H9 (cell line): ENCODE data around the gene RABGEF1. TPM values are rescaled to one million over a fixed set of nuclear protein-coding genes. Genes with fewer than 3 reads are reported as not detected.

Experiments used
- DNase-seq: peaks from one replicate; pipeline ENCODE4 v3.0.0-alpha.2; 2017
- H2AFZ ChIP-seq: one replicate; pipeline ENCODE4 v1.6.1; 2013; ENCODE audit warnings: mild to moderate bottlenecking, low read length, control low read depth, moderate library complexity
- H2AK5ac ChIP-seq: 2 replicates; pipeline ENCODE4 v1.6.1; 2013; ENCODE audit warnings: low read length, control low read depth, mixed read lengths; ENCODE audit not compliant: insufficient read length
- H2BK120ac ChIP-seq: one replicate; pipeline ENCODE4 v1.6.1; 2013; ENCODE audit warnings: low read depth, mild to moderate bottlenecking, low read length, control low read depth, inconsistent platforms; ENCODE audit not compliant: poor library complexity, severe bottlenecking
- H2BK12ac ChIP-seq: 2 replicates; pipeline ENCODE4 v1.6.1; 2013; ENCODE audit warnings: low read length, control low read depth, mixed read lengths, low read depth; ENCODE audit not compliant: insufficient read length
- H2BK15ac ChIP-seq: 2 replicates; pipeline ENCODE4 v1.6.1; 2013; ENCODE audit warnings: low read depth, low read length, control low read depth
- H2BK20ac ChIP-seq: one replicate; pipeline ENCODE4 v1.6.1; 2013; ENCODE audit warnings: low read depth, mild to moderate bottlenecking, low read length, control low read depth, inconsistent platforms; ENCODE audit not compliant: poor library complexity, severe bottlenecking
- H2BK5ac ChIP-seq: 2 replicates; pipeline ENCODE4 v1.6.1; 2013; ENCODE audit warnings: low read length, control low read depth, mixed read lengths; ENCODE audit not compliant: insufficient read length
- H3K14ac ChIP-seq: 2 replicates; pipeline ENCODE4 v1.6.1; 2013; ENCODE audit warnings: low read length, control low read depth; ENCODE audit not compliant: insufficient read depth
- H3K18ac ChIP-seq: 2 replicates; pipeline ENCODE4 v1.6.1; 2013; ENCODE audit warnings: low read depth, mild to moderate bottlenecking, mixed read lengths, low read length, control low read depth; ENCODE audit not compliant: insufficient read length
- H3K23ac ChIP-seq: 2 replicates; pipeline ENCODE4 v1.6.1; 2013; ENCODE audit warnings: low read length, control low read depth, mixed read lengths, low read depth; ENCODE audit not compliant: insufficient read length
- H3K23me2 ChIP-seq: 2 replicates; pipeline ENCODE4 v1.6.1; 2013; ENCODE audit warnings: low read depth, mild to moderate bottlenecking, mixed read lengths, low read length, control low read depth; ENCODE audit not compliant: insufficient read length, poor library complexity, severe bottlenecking
- H3K27ac ChIP-seq: 2 replicates; pipeline ENCODE4 v1.5.1; 2013; ENCODE audit warnings: low read length, control low read depth, mixed read lengths, low read depth; ENCODE audit not compliant: insufficient read length
- H3K27me3 ChIP-seq: 2 replicates; pipeline ENCODE4 v1.6.1; 2013; ENCODE audit warnings: low read length, control low read depth, inconsistent platforms; ENCODE audit not compliant: insufficient read depth
- H3K4ac ChIP-seq: 2 replicates; pipeline ENCODE4 v1.6.1; 2013; ENCODE audit warnings: low read depth, mild to moderate bottlenecking, control low read depth, inconsistent platforms, low read length, moderate library complexity
- H3K4me1 ChIP-seq: 2 replicates; pipeline ENCODE4 v1.6.1; 2013; ENCODE audit warnings: low read length, control low read depth, inconsistent platforms; ENCODE audit not compliant: insufficient read depth
- H3K4me2 ChIP-seq: 2 replicates; pipeline ENCODE4 v1.6.1; 2013; ENCODE audit warnings: low read length, control low read depth, mixed read lengths; ENCODE audit not compliant: insufficient read length, insufficient read depth
- H3K56ac ChIP-seq: 2 replicates; pipeline ENCODE4 v1.6.1; 2013; ENCODE audit warnings: low read depth, mild to moderate bottlenecking, mixed read lengths, low read length, control low read depth; ENCODE audit not compliant: insufficient read length
- H3K79me1 ChIP-seq: 2 replicates; pipeline ENCODE4 v1.6.1; 2013; ENCODE audit warnings: low read depth, mild to moderate bottlenecking, moderate library complexity, low read length, control low read depth, inconsistent platforms; ENCODE audit not compliant: insufficient read depth, poor library complexity, severe bottlenecking
- H3K79me2 ChIP-seq: 2 replicates; pipeline ENCODE4 v1.6.1; 2013; ENCODE audit warnings: low read length, control low read depth, inconsistent platforms; ENCODE audit not compliant: insufficient read depth
- H3K9ac ChIP-seq: 2 replicates; pipeline ENCODE4 v1.6.1; 2013; ENCODE audit warnings: low read length, control low read depth, mixed read lengths; ENCODE audit not compliant: insufficient read length; ENCODE audit errors: extremely low read depth
- H3K9me3 ChIP-seq: one replicate; pipeline ENCODE4 v1.6.1; 2013; ENCODE audit warnings: low read depth, low read length, inconsistent platforms; ENCODE audit not compliant: control insufficient read depth
- H3T11ph ChIP-seq: one replicate; pipeline ENCODE4 v1.6.1; 2013; ENCODE audit warnings: mild to moderate bottlenecking, low read length, control low read depth, inconsistent platforms
- H4K20me1 ChIP-seq: one replicate; pipeline ENCODE4 v1.6.1; 2013; ENCODE audit not compliant: control insufficient read depth, insufficient read length, insufficient read depth
- H4K5ac ChIP-seq: 2 replicates; pipeline ENCODE4 v1.6.1; 2013; ENCODE audit warnings: low read depth, mild to moderate bottlenecking, mixed read lengths, low read length, control low read depth; ENCODE audit not compliant: insufficient read length
- H4K8ac ChIP-seq: replicated peaks from 2 replicates; pipeline ENCODE4 v1.6.1; 2013; ENCODE audit warnings: low read length, control low read depth, mixed read lengths, low read depth; ENCODE audit not compliant: insufficient read length
- H4K91ac ChIP-seq: 2 replicates; pipeline ENCODE4 v1.6.1; 2013; ENCODE audit warnings: low read depth, mild to moderate bottlenecking, moderate library complexity, mixed read lengths, low read length, control low read depth; ENCODE audit not compliant: insufficient read length
- H3K27ac Mint-ChIP-seq, 3 experiments: 2 replicates in 2 of 3; 3 replicates in 1 of 3; pipeline ENCODE4 v1.8.0; 2020 to 2021; ENCODE audit warnings: mixed read lengths in 3 of 3, mild to moderate bottlenecking in 1 of 3, moderate library complexity in 1 of 3
- H3K27me3 Mint-ChIP-seq: 2 replicates; pipeline ENCODE4 v1.8.0; 2021; ENCODE audit warnings: low read depth, mild to moderate bottlenecking, moderate library complexity, mixed read lengths
- H3K36me3 Mint-ChIP-seq, 3 experiments: 2 replicates in 2 of 3; 3 replicates in 1 of 3; pipeline ENCODE4 v1.8.0; 2020 to 2021; ENCODE audit warnings: low read depth in 3 of 3, mixed read lengths in 3 of 3; ENCODE audit not compliant: insufficient read depth in 1 of 3
- H3K4me1 Mint-ChIP-seq, 2 experiments: 2 replicates each; pipeline ENCODE4 v1.8.0; 2020; ENCODE audit warnings: mixed read lengths in 2 of 2
- H3K4me3 Mint-ChIP-seq, 2 experiments: 2 replicates in 1 of 2; 3 replicates in 1 of 2; pipeline ENCODE4 v1.8.0; 2020 to 2021; ENCODE audit warnings: mild to moderate bottlenecking in 2 of 2, mixed read lengths in 2 of 2, moderate library complexity in 1 of 2
- H3K9me3 Mint-ChIP-seq, 2 experiments: 2 replicates in 1 of 2; 3 replicates in 1 of 2; pipeline ENCODE4 v1.8.0; 2020; ENCODE audit warnings: mild to moderate bottlenecking in 2 of 2, mixed read lengths in 2 of 2, moderate library complexity in 1 of 2
- WGBS: extraction: QIAGEN DNeasy Blood & Tissue Kit; methylation state at CpG from one replicate; pipeline ENCODE4 v1.1.7; 2013; ENCODE audit warnings: missing lambda C conversion rate, low lambda C conversion rate, mixed read lengths; ENCODE audit not compliant: insufficient read length; ENCODE audit errors: extremely low coverage; 5-methylcytosine and 5-hydroxymethylcytosine counted together
- total RNA-seq: library from RNA; stranded (reverse); gene quantifications from 2 replicates; pipeline ENCODE4 v1.2.1, GENCODE V29; 2021
- TF ChIP-seq, protein P1 (sequence below): fragments of 200-600 bp; sonication (generic); conservative IDR thresholded peaks from 3 replicates; pipeline ENCODE4 v1.8.0; 2021; ENCODE audit warnings: antibody characterized with exemption, mild to moderate bottlenecking

The RABGEF1 gene
- total RNA-seq, 1 experiment from 2014 or later, result 17.3 TPM

DNA sequence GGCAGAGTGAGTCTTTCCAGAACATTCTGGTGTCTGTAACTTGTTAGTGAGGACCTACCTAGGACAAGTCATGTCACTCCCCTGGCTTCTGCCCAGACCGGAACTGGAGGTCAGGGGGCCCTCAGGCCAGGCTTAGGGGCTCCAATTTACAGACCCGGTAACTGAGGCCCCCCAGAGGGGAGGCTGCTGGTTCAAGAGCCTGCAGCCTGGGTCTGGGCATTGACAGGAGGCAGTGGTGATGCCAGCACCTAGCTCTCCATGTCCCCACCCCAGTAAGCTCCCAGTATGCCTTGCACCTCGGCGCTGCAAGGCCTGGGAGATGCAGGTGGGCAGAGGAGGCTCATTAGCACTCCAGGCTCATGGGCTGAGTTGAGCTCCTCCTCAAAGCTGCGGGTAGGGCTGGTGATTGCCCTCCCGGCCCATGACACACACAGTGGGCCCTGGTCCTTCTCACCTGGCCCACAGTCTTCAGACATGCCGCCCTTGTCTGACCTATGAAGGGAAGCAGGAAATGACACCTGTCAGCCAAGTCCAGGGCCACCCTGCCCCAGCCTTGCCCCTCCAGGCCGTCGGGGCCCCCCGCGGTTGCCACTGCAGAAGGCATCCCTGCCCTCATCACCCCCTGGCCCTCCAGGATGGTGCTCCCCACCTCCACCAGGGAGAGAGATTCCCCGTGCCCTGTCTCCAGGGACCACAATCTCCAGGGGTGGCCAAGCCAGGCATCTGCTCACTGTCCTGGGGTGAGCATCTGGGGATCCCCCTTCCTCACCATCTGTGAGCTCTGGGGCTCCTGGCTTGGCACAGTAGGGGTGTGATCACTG, 92.2 kb downstream of the RABGEF1 start:
- H3K27ac Mint-ChIP-seq, result no peak overlapping the region
- H3K4me1 Mint-ChIP-seq, result no peaks in the 10 kb centered on the region
- no peak overlapping the region for H4K5ac ChIP-seq

More for the DNA sequence above, 92.2 kb downstream of the RABGEF1 start:
- Histone ChIP-seq H2BK5ac (no peak overlapping the region), H3K79me1 (no peaks in the 10 kb centered on the region), H2BK20ac (no peak overlapping the region), H3T11ph (no peak overlapping the region), H3K9me3 (no peaks in the 10 kb centered on the region), H3K4ac (no peak overlapping the region), H3K4me1 (no peaks in the 10 kb centered on the region), H4K20me1 (no peaks in the 10 kb centered on the region), H3K4me2 (no peak overlapping the region), H3K56ac (no peak overlapping the region), H2BK120ac (no peak overlapping the region), H3K27ac (no peak overlapping the region), H4K8ac (no peak overlapping the region), H3K23me2 (no peaks in the 10 kb centered on the region), H3K18ac (no peak overlapping the region), H2AFZ (no peak overlapping the region), H3K27me3 (no peaks in the 10 kb centered on the region), H4K91ac (no peak overlapping the region), H3K9ac (no peak overlapping the region), H3K79me2 (no peaks in the 10 kb centered on the region), H2BK15ac (no peak overlapping the region), H2BK12ac (no peak overlapping the region), H3K14ac (peak overlapping the region; percentile 19; the same call in 1 of the 2 replicates), H3K23ac (no peak overlapping the region), H2AK5ac (no peak overlapping the region)
- Mint-ChIP-seq H3K9me3 (peaks cover 0 to 5% of the 10 kb centered on the region in 2 experiments; a peak in 2 of 5 replicates), H3K27me3 (no peaks in the 10 kb centered on the region; the same call in 1 of the 2 replicates), H3K4me3 (no peak overlapping the region), H3K36me3 (peaks cover 0 to 3% (median 0%) of the 10 kb centered on the region in 3 experiments; a peak in 1 of 7 replicates)
- WGBS, result no CpG with 5 or more reads among the region's 12 CpGs
- TF ChIP-seq, protein P1, sequence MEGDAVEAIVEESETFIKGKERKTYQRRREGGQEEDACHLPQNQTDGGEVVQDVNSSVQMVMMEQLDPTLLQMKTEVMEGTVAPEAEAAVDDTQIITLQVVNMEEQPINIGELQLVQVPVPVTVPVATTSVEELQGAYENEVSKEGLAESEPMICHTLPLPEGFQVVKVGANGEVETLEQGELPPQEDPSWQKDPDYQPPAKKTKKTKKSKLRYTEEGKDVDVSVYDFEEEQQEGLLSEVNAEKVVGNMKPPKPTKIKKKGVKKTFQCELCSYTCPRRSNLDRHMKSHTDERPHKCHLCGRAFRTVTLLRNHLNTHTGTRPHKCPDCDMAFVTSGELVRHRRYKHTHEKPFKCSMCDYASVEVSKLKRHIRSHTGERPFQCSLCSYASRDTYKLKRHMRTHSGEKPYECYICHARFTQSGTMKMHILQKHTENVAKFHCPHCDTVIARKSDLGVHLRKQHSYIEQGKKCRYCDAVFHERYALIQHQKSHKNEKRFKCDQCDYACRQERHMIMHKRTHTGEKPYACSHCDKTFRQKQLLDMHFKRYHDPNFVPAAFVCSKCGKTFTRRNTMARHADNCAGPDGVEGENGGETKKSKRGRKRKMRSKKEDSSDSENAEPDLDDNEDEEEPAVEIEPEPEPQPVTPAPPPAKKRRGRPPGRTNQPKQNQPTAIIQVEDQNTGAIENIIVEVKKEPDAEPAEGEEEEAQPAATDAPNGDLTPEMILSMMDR, result no peak
- no peak for DNase-seq
